ENCODE measurements around the gene PTPRN2. TPM values are rescaled to one million over a fixed set of nuclear protein-coding genes. Genes with fewer than 3 reads are reported as not detected.
A peak's percentile ranks its signal among the peaks of the same experiment; 100 is the strongest.

PTPRN2 gene
- total RNA-seq, 5 donors from 2014 or later (not counting 1 experiment from before 2014, with no cell fraction given): 0.60 to 1.7 (median 0.82) TPM

DNA sequence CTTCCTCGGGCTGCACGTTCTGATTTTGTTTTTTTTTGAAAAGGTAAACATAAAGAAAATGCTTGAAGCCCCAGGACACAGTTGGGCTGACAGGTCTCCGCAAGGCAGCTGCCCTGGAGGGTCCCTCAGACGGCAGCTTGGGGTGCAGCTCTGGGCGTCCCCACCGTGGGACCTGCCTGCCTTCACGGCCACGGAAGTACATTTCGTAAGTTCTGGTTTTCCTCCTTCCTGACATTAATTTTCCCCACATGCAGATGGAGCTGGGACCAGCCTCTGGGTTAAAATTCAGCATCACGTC, 759.8 kb downstream of the PTPRN2 start:
- no peak for DNase-seq
- peak overlapping the region in 1 of 3 donors; percentile 64 for H3K4me3 Mint-ChIP-seq
- no peaks in the 10 kb centered on the region for H3K9me3 Mint-ChIP-seq
- peaks cover 22 to 35% (median 28%) of the 10 kb centered on the region in 3 donors for H3K4me1 Mint-ChIP-seq
- ChIA-PET CTCF (no interaction called here), POLR2A (no interaction called here)
- Histone ChIP-seq H3K4me3 (ENCODE audit: control insufficient read depth in 1 of 2, extremely low read depth in 1 of 2, low read length in 1 of 2) (no peak overlapping the region), H3K27me3 (replicated peaks in 1 of 2; ENCODE audit: control insufficient read depth in 2 of 2, extremely low read depth in 1 of 2, insufficient read depth in 2 of 2, low read length in 1 of 2) (peaks cover 0 to 13% of the 10 kb centered on the region in 2 experiments), H3K9me3 (no peaks in the 10 kb centered on the region), H3K27ac (ENCODE audit: low read length) (no peak overlapping the region), H3K36me3 (ENCODE audit: control insufficient read depth in 2 of 2, extremely low read depth in 1 of 2, insufficient read depth in 1 of 2, low read length in 1 of 2) (no peaks in the 10 kb centered on the region), H3K4me1 (ENCODE audit: control insufficient read depth in 1 of 2, extremely low read depth in 1 of 2, insufficient read depth in 2 of 2, low read length in 2 of 2) (peaks cover 31 to 36% of the 10 kb centered on the region in 2 experiments)
- H3K27ac Mint-ChIP-seq: peak overlapping the region; percentile 41 to 87
- no peak for ATAC-seq (replicated peaks in 1 of 4)
- WGBS (ENCODE audit: insufficient coverage): 72% methylated on average over 9 of the region's 10 CpGs
- H3K36me3 Mint-ChIP-seq: no peaks in the 10 kb centered on the region
- no peaks in the 10 kb centered on the region for H3K27me3 Mint-ChIP-seq

DNA sequence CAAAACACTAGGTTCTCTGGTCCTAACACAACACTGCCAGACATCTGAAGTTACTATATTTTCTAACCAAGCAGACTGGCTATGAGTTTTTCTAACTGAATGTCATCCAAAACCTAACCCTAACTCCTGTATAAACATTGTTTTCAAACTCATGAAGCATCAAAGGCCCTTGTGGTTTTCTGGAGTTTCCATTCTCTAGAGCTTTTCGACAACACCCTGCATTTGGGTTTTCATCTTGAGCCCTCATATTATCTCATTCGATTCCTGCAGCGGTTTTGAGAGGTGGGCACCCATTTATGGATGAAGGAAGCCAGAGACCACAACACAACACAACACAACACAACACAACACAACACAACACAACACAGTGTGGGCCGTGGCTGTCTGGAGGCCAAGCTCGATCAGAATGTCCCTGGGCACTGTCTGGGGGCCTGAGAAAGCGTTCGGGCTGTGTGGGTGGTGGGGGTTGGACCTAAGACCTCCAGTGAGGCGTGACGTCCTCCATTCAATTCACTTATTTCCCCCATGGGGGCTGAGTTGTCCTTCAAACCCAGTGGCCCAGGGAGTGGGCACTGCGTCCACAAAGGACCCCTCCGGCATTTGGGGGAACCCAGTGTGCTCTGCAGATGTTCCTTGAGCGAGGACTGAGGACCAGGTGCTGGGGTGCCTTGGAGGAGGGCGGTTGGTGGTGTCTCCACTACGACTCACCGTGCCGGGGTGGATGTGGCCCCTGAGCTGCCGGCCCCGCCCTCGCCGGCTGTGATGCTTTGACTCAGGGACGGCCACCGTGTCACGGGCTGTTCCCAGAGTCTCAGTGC, 760.4 kb downstream of the PTPRN2 start:
- peak in 6 of 35 experiments; percentile 12 to 51 (median 20) for DNase-seq
- H3K27ac Mint-ChIP-seq: peak overlapping the region; percentile 80 to 87

DNA sequence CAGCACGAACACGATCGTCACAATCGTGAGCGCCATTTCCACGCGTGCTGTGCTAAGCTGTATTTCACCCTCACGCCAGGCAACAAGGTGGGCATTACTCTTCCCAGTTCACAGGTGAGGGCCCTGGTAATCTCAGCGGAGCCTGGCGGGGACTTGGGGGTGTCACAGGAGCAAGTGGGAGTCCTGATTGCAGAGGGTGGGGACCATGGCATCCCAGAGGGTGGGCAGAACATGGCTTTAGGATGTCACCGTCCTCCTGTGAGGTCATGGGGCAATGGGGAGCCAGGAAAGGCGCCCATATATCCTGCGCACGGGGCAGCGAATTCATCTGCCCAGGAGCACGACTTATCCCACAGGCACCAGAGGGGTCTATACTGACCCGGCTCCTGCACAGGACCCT, 761.1 kb downstream of the PTPRN2 start:
- POLR2A ChIA-PET: no interaction called here
- DNase-seq (peak in 1 of 35 experiments; percentile 10), ATAC-seq (replicated peaks in 1 of 4) (peak in 1 of 4 experiments; percentile 19)
- Histone ChIP-seq H3K27ac (ENCODE audit: low read length) (no peak overlapping the region), H3K4me1 (ENCODE audit: control insufficient read depth in 1 of 2, extremely low read depth in 1 of 2, insufficient read depth in 2 of 2, low read length in 2 of 2) (peaks cover 31 to 36% of the 10 kb centered on the region in 2 experiments), H3K9me3 (no peaks in the 10 kb centered on the region), H3K36me3 (ENCODE audit: control insufficient read depth in 2 of 2, extremely low read depth in 1 of 2, insufficient read depth in 1 of 2, low read length in 1 of 2) (no peaks in the 10 kb centered on the region), H3K4me3 (ENCODE audit: control insufficient read depth in 1 of 2, extremely low read depth in 1 of 2, low read length in 1 of 2) (no peak overlapping the region), H3K27me3 (replicated peaks in 1 of 2; ENCODE audit: control insufficient read depth in 2 of 2, extremely low read depth in 1 of 2, insufficient read depth in 2 of 2, low read length in 1 of 2) (peaks cover 0 to 13% of the 10 kb centered on the region in 2 experiments)
- WGBS (ENCODE audit: insufficient coverage): 92% methylated on average over 11 of the region's 17 CpGs
- Mint-ChIP-seq H3K4me3 (peak overlapping the region in 1 of 3 donors; percentile 64), H3K27ac (peak overlapping the region; percentile 80 to 87), H3K9me3 (no peaks in the 10 kb centered on the region), H3K36me3 (no peaks in the 10 kb centered on the region), H3K27me3 (no peaks in the 10 kb centered on the region), H3K4me1 (peaks cover 22 to 35% (median 28%) of the 10 kb centered on the region in 3 donors)
- CTCF ChIA-PET: no interaction called here

More for the DNA sequence above, 760.4 kb downstream of the PTPRN2 start:
- H3K27me3 Mint-ChIP-seq: no peaks in the 10 kb centered on the region
- peak; percentile 73 to 85 (median 80) for ATAC-seq (replicated peaks in 1 of 4)
- H3K4me1 ChIP-seq (ENCODE audit: control insufficient read depth in 1 of 2, extremely low read depth in 1 of 2, insufficient read depth in 2 of 2, low read length in 2 of 2): peaks cover 31 to 36% of the 10 kb centered on the region in 2 experiments
- ChIA-PET CTCF (no interaction called here), POLR2A (no interaction called here)
- H3K36me3 Mint-ChIP-seq: no peaks in the 10 kb centered on the region
- H3K4me1 Mint-ChIP-seq: peaks cover 22 to 35% (median 28%) of the 10 kb centered on the region in 3 donors
- no peak overlapping the region for H3K27ac ChIP-seq (ENCODE audit: low read length)
- H3K4me3 Mint-ChIP-seq: peak overlapping the region; percentile 8 to 64 (median 44)
- H3K9me3 ChIP-seq: no peaks in the 10 kb centered on the region
- no peaks in the 10 kb centered on the region for H3K9me3 Mint-ChIP-seq
- WGBS (ENCODE audit: insufficient coverage): 78% methylated on average over 13 of the region's 23 CpGs
- H3K4me3 ChIP-seq (ENCODE audit: control insufficient read depth in 1 of 2, extremely low read depth in 1 of 2, low read length in 1 of 2): peak overlapping the region in 1 of 2 donors; percentile 20
- peaks cover 0 to 13% of the 10 kb centered on the region in 2 experiments for H3K27me3 ChIP-seq (replicated peaks in 1 of 2; ENCODE audit: control insufficient read depth in 2 of 2, extremely low read depth in 1 of 2, insufficient read depth in 2 of 2, low read length in 1 of 2)
- H3K36me3 ChIP-seq (ENCODE audit: control insufficient read depth in 2 of 2, extremely low read depth in 1 of 2, insufficient read depth in 1 of 2, low read length in 1 of 2): no peaks in the 10 kb centered on the region

DNA sequence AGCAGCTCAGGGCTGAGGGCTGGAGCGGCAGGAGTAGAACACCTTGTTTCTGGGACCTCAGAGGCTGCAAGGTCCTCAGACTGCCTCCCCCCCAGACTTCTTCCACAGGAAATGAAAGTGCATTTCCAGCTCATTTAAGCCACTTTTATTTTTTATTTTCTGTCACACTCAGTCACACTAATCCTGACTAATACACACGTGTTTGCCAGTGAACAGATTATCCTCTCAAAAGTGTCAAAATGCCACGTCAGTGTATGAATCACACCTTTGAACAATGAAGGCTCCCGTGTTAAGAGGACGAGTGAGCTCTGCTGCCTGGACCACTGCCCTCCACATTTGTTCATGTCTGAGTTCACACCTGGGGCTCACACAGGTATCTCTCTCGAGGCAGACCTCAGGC, 762.3 kb downstream of the PTPRN2 start:
- Histone ChIP-seq H3K36me3 (ENCODE audit: control insufficient read depth in 2 of 2, extremely low read depth in 1 of 2, insufficient read depth in 1 of 2, low read length in 1 of 2) (no peaks in the 10 kb centered on the region), H3K27me3 (replicated peaks in 1 of 2; ENCODE audit: control insufficient read depth in 2 of 2, extremely low read depth in 1 of 2, insufficient read depth in 2 of 2, low read length in 1 of 2) (peaks cover 0 to 10% of the 10 kb centered on the region in 2 experiments), H3K27ac (ENCODE audit: low read length) (no peak overlapping the region), H3K9me3 (no peaks in the 10 kb centered on the region), H3K4me1 (ENCODE audit: control insufficient read depth in 1 of 2, extremely low read depth in 1 of 2, insufficient read depth in 2 of 2, low read length in 2 of 2) (peaks cover 31 to 36% of the 10 kb centered on the region in 2 experiments), H3K4me3 (ENCODE audit: control insufficient read depth in 1 of 2, extremely low read depth in 1 of 2, low read length in 1 of 2) (no peak overlapping the region)
- Mint-ChIP-seq H3K4me1 (peaks cover 22 to 32% (median 28%) of the 10 kb centered on the region in 3 donors), H3K9me3 (no peaks in the 10 kb centered on the region), H3K27me3 (no peaks in the 10 kb centered on the region), H3K27ac (peak overlapping the region; percentile 19 to 50), H3K36me3 (no peaks in the 10 kb centered on the region), H3K4me3 (no peak overlapping the region)
- ATAC-seq (replicated peaks in 1 of 4): no peak
- POLR2A ChIA-PET: interaction anchor here in 1 of 2 donors (0.5 kb wide), 1 partner anchor 53 kb away, joined by 3 read pairs; no protein-coding TSS in a partner anchor
- 30% methylated on average over 5 of the region's 6 CpGs for WGBS (ENCODE audit: insufficient coverage)
- CTCF ChIA-PET: no interaction called here
- no peak for DNase-seq

DNA sequence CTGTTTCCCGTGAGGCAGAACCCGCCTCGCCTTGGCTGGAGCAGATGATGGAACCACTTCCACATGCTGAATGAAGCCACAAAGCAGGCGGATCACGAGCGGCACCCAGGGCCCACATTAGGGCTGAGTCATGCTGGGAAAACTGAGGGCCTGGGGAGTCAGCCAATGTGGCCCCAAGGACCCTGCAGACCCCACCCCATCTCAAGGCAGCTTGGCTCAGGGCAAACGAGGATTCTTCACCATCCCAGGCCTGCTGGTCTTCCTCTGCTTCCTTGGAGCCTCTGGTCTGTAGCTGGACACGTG, 762.9 kb downstream of the PTPRN2 start:
- no peaks in the 10 kb centered on the region for H3K36me3 ChIP-seq (ENCODE audit: control insufficient read depth in 2 of 2, extremely low read depth in 1 of 2, insufficient read depth in 1 of 2, low read length in 1 of 2)
- peaks cover 22 to 32% (median 28%) of the 10 kb centered on the region in 3 donors for H3K4me1 Mint-ChIP-seq
- no peaks in the 10 kb centered on the region for H3K36me3 Mint-ChIP-seq
- no peak for ATAC-seq (replicated peaks in 1 of 4)
- no peak overlapping the region for H3K4me3 ChIP-seq (ENCODE audit: control insufficient read depth in 1 of 2, extremely low read depth in 1 of 2, low read length in 1 of 2)
- peaks cover 0 to 11% of the 10 kb centered on the region in 2 experiments for H3K27me3 ChIP-seq (replicated peaks in 1 of 2; ENCODE audit: control insufficient read depth in 2 of 2, extremely low read depth in 1 of 2, insufficient read depth in 2 of 2, low read length in 1 of 2)
- no peaks in the 10 kb centered on the region for H3K9me3 ChIP-seq
- peaks cover 31 to 36% of the 10 kb centered on the region in 2 experiments for H3K4me1 ChIP-seq (ENCODE audit: control insufficient read depth in 1 of 2, extremely low read depth in 1 of 2, insufficient read depth in 2 of 2, low read length in 2 of 2)
- POLR2A ChIA-PET: interaction anchor here in 1 of 2 donors (0.5 kb wide), 1 partner anchor 54 kb away, joined by 3 read pairs; no protein-coding TSS in a partner anchor
- DNase-seq: no peak
- peaks cover 0 to 4% of the 10 kb centered on the region in 2 donors for H3K27me3 Mint-ChIP-seq
- 90% methylated on average over 7 of the region's 8 CpGs for WGBS (ENCODE audit: insufficient coverage)
- CTCF ChIA-PET: no interaction called here
- no peak overlapping the region for H3K4me3 Mint-ChIP-seq
- H3K27ac ChIP-seq (ENCODE audit: low read length): no peak overlapping the region
- H3K27ac Mint-ChIP-seq: no peak overlapping the region
- H3K9me3 Mint-ChIP-seq: no peaks in the 10 kb centered on the region

DNA sequence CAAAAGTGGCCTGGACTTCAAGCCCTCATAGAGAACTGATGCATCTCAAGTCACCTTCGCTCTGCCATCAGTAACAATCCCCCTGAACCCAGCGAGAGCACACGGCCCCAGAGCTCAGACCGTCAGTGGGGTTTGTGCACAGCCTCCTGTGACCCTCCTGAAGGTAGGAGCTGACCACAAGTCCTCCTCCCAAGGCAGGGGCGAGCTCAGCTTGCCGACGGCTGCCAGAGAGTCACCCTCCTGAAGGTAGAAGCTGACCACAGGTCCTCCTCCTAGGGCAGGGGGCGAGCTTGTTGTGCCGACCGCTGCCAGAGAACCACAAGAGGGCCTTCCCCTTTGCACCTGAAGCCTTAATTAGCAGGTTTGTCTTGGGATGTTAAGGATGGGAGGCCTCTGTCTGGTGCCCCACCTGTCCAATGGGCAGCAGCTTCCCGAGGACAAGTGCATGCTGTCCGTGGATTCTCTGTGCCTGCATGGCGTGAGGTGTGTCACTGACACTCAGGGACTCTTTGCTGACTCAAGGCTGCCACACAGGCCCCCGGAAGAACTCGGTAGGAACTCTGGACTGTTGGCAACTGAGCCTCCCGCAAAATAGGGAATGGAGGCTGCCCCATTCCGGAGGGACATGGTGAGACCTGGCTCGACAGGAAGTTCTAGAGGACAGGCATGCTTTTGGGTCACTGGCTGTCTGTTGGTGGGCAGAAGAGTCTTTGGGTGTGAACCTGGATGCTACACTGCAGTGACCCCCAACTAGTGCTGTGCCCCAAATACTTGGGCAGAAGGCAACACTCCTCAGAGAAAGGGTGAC, 763.4 kb downstream of the PTPRN2 start:
- Histone ChIP-seq H3K4me1 (ENCODE audit: control insufficient read depth in 1 of 2, extremely low read depth in 1 of 2, insufficient read depth in 2 of 2, low read length in 2 of 2) (peaks cover 31 to 36% of the 10 kb centered on the region in 2 experiments), H3K9me3 (no peaks in the 10 kb centered on the region), H3K36me3 (ENCODE audit: control insufficient read depth in 2 of 2, extremely low read depth in 1 of 2, insufficient read depth in 1 of 2, low read length in 1 of 2) (no peaks in the 10 kb centered on the region), H3K27ac (ENCODE audit: low read length) (no peak overlapping the region), H3K4me3 (ENCODE audit: control insufficient read depth in 1 of 2, extremely low read depth in 1 of 2, low read length in 1 of 2) (no peak overlapping the region), H3K27me3 (replicated peaks in 1 of 2; ENCODE audit: control insufficient read depth in 2 of 2, extremely low read depth in 1 of 2, insufficient read depth in 2 of 2, low read length in 1 of 2) (peaks cover 0 to 11% of the 10 kb centered on the region in 2 experiments)
- Mint-ChIP-seq H3K4me1 (peaks cover 22 to 32% (median 28%) of the 10 kb centered on the region in 3 donors), H3K36me3 (no peaks in the 10 kb centered on the region), H3K27me3 (peaks cover 0 to 4% of the 10 kb centered on the region in 2 donors), H3K4me3 (no peak overlapping the region), H3K27ac (no peak overlapping the region), H3K9me3 (no peaks in the 10 kb centered on the region)
- ChIA-PET POLR2A (interaction anchor here in 1 of 2 donors (0.6 kb wide), 1 partner anchor 396 kb away, joined by 3 read pairs; no protein-coding TSS in a partner anchor), CTCF (no interaction called here)
- 84% methylated on average over 12 of the region's 18 CpGs for WGBS (ENCODE audit: insufficient coverage)
- DNase-seq (no peak), ATAC-seq (replicated peaks in 1 of 4) (no peak)
